Activated CD4-positive, alpha-beta T cell treated with anti-CD3 and anti-CD28 coated beads for 4 hours (primary cell): ENCODE data around the gene ZBTB7C.

ENCODE experiments used
- DNase-seq, 2 donors: peaks; one replicate each; pipeline ENCODE4 v3.0.0-alpha.2; 2020

ZBTB7C gene

DNA sequence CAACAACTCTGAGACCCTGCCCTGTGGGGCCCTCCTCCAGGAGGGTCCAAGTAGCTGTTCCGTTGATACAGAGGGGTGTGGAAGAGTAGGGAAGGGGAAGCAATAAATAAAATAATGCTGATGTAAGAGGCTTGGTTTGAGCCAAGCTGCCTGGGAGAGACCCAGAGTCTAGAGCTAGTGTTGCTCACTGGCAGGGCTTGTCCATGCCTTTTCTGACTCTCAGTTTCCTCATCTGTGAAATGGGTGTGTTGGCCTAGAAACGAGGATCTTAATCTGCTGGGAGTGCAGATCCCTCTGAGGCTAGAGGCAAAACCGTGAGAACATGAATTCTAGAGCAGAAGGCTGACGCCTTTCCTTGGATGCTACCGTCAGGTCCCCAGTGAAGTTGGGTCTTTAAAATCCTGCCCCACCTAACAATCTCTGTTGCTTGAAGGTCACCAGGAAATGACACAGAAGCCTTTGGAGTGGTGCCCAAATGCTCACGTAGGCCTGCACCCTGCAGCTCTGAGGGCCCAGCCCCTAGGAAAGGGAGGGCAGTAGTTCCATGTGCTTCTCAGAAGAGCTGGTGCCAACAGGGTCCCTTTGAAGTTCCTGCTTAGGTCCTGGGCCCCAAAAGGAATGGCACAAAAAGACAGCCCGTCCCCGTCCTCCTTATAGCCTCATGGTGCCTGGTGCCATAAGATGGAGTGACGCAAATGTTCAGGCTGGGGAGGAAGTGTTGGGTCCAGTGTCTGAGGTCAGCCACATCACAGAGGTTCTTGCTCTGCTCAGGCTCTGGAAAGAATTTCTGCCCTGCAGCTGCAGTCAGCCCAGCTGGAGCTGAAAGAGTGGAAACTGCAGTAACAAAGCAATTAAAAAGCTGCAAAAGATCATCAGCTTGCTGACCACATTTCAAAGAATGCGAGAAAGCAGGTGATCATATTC, 405.5 kb downstream of the ZBTB7C start:
- DNase-seq: no peak

- no peak for DNase-seq
Observed at GRCh38 chr18:48002933-48003365, 406.2 kb downstream of the ZBTB7C start.

- no peak for DNase-seq
Observed at GRCh38 chr18:48000701-48001100, 408.5 kb downstream of the ZBTB7C start.

DNA sequence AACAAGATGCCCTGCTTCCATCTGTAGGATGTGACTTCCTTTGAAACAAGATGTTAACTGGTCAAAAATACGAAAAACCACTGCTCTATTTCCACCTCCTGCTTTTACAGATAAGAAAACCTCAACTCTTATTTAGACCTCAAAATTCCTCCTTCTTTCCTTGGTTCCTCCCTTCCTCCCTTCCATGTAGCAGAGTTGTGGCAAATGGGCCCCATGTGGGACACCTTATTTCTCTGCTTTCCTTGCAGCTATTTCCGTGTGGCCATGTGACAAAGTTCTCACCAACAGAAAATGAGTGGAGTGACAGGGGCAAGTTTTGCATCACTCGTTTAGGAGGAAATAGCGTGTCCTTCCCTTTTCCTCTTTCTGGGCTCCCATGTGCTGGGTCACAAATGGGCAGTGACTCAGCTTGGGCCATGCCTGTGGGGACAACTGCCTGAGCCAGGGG, 409.4 kb downstream of the ZBTB7C start:
- DNase-seq: no peak

DNA sequence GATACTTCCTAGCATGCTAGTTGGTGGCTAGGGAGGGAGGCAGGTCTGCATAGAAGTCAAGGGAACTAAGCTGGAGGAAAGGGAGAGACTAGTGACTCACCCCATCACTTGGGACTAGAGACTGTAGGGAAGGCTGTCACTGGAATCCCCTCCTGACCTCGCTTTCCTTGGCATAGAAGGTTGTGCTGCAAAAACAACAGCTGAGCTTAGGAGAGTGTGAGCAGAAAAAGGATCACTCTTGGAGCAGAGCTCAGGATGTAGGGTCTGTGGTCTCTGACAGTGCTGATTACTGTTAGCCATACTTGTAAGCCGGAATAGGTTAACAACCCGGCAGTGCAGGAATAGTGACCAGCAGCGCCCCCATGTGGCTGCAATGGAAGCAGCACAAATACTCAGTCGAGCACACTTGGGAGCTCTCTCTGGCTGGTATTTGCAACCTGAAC, 411.8 kb downstream of the ZBTB7C start:
- no peak for DNase-seq

DNA sequence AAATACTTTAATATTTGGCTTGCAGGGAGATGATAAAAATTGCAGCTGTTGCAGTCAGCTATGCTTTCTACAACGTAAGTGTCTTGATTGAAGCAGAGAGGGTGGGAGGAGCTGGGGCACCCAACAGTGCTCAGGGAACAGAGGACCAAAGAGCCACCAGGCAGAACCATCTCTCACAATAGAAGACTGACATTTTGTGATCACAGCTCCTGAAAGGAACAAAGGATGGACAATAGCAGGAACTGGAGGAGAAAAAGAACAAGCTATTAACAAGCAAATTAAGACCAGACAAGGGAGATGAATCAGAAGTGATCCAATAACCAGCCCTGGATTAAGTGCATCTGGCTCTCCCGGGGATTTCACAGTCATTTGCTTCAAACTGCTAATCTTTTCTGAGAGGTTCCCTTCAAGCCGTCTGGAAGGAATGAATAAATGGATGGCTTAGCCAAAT, 413.1 kb downstream of the ZBTB7C start:
- no peak for DNase-seq

DNA sequence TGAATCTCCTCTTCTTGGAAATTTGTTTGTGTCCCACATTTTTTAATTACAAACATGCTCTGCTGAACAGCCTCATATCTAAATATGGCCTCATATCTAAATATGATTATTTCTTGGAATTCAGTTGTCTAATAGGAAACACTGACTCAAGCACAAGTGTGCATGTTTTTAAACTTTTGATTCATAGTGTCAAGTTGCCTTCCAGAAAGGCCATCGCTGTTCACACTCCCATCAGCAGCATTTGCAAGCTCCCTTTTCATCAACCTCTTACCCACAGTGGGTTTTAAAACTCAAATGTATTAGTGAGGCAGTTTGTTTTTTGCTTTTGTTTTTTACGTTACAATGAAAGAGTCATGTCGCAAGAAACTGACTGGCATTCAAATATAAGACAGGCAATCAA, 413.5 kb downstream of the ZBTB7C start:
- DNase-seq: no peak

DNA sequence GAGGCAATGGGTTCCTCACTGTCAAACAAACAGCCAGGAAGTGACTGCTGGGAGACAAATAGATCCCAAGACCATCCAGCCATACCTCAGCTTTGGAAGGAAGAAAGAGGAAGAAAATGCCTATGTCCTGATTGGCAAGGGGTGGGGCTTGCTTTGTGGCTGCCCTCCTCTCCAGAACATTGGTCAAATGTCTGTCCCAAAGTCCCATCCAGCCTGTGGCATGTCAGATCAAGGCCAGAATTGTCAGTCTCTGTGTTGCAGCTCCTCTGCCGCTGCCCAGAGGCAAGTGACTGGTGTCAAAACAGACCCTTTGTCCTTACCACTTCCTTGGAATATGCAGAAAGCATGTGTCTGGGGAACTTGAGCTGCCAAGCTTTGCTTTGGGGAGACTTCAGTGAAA, 415.8 kb downstream of the ZBTB7C start:
- DNase-seq: no peak

GRCh38 chr18:47992976-47993375, 416.2 kb downstream of the ZBTB7C start:
- DNase-seq: no peak

DNA sequence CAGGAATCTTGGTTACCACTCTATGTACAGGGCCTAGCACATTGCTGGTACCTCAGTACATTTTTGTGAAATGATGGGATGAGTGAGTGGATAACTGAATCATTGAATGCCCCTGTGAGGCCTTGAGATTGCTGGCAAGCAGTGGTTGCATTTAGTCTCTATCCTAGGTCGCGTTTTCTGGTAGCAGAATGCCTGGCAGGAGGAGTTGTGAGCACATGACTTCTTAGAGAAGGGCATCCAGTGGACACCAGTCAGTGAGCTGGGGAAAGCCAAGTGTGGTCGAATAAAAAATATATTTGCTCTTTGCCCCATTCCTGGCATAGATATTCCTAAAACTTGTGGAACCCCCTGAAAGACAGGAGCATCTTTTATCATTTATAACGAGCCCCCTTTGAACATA, 416.9 kb downstream of the ZBTB7C start:
- DNase-seq: no peak

DNA sequence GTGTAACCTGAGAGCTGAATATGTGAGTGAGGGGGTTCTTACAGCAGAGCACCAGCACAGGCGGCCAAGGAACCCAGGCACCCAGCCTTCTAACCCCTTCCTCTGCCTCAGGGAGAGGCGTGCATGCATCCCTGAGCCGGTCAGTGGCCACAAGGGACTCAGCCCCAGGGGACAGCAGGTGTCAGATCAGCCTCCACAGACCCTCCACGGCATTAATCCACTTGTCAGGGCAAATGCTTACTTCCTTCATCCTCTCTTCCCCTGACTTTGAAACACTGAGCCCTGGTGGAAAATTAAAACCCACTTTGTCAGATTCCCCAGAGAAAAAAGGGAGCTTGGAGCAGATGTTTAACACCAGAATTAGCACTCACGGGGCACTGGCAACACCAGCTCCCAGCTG, 418.2 kb downstream of the ZBTB7C start:
- DNase-seq: no peak

DNA sequence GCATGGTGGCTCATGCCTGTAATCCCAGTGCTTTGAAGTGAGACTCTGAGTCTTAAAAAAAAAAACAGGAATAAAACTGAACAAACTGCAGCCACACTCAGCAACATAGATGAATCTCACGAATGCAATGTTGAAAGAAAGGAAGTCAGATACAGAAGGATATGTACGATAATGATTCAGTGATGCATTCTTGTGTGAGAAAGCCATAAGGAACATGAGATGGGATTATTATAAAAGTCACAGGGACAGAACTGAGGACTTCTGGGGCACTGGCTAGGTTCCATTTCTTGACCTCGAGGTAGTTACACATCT, 421.8 kb downstream of the ZBTB7C start:
- no peak for DNase-seq

GRCh38 chr18:47986620-47987387, 422.4 kb downstream of the ZBTB7C start:
- DNase-seq: no peak

- DNase-seq: no peak
Observed at GRCh38 chr18:47985866-47986265, 423.3 kb downstream of the ZBTB7C start.

DNA sequence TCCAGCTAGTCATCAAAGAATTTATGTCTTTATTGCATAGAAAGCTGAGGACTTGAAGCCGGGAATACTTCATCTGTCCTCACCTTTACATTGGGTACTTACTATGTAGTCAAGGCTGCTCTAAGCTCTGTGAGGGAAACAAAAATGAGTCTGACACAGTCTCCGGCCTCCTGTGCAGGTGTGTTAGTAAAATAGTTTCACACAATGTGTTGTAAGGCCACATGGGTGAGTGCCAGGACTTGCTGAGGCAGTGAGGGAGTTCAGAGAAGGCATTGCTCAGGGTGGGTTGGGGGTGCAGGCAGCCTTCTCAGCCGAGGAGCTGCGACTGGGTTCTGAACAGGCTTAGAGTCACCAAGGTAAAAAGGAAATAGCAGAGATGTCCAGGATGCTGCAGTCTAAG, 424.2 kb downstream of the ZBTB7C start:
- DNase-seq: no peak

GRCh38 chr18:47983946-47984345, 425.2 kb downstream of the ZBTB7C start:
- no peak for DNase-seq

- DNase-seq: no peak
Observed at GRCh38 chr18:47983055-47983454, 426.1 kb downstream of the ZBTB7C start.

DNA sequence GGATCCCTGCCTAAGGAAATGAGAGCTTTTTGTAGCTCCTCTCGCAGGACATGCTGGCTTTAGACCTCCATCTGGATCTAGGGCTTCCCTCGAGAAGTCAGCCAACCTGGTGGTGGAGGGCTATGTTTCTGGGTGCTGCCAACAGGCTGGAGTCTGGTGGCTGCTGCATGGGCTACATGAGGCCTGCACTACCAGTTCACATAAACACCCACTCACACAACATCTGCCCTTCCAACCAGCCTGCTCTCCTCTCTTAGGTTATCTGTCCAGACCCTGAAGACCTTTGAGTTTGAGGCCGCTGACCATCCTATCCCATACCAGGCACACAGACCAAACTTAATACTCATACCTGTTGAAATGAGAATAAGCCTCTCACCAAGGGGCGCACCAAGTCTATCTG, 427.4 kb downstream of the ZBTB7C start:
- DNase-seq: no peak

- DNase-seq: no peak
Observed at GRCh38 chr18:47981320-47981719, 427.9 kb downstream of the ZBTB7C start.

DNA sequence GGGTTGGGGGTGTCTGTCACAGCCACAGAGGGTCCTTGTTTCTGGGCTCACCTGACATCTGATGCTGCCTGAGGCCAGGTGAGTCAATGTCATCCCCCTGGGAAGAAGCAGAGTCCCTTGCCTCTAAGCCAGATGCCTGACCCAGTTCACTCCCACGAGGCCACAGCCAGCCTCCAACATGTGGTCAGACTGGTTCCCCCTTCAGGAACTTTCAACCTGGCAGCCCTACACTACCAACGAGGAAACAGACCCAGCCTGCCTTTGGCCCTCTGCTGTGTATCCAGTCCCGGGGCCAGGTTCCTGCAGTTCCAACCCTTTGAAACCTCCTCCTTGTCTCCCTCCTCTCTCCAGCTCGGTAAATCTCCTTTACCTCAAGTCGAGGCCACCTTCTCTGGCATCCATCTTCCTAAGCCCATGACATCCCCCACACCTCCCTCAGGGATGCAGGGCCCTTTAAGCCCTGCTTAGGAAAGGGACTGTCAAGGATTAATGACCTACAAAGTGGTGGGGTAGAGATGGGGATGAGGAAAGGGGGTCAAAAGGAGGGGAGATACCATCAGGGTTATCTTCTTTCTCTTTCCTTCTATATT, 429.5 kb downstream of the ZBTB7C start:
- no peak for DNase-seq

DNA sequence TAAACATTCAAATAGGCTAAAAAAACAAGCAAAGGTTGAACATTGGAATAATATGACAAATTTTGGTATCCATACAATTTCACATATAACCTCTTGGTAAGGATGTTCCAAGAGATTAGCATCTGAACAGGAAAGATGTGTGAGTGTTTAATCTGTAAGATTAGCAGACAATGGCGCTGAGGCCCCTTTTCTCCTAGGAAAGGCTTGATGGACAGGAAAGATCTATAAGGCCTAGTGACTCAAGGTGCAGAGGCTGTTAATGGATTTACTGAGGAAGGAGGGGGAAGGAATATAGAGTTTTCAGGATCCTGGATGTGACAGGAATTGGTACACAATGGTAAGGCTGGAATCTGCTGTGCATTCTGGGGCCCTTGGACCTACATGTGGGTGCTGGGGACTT, 430.6 kb downstream of the ZBTB7C start:
- DNase-seq: no peak

- DNase-seq: no peak
Observed at GRCh38 chr18:47978141-47978540, 431.0 kb downstream of the ZBTB7C start.
